Omental fat pad (tissue), 4 donors: ENCODE data around the gene SIAH1. TPM values are rescaled to one million over a fixed set of nuclear protein-coding genes. Genes with fewer than 3 reads are reported as not detected.
"Not testable (repeated sequence)": the region's sequence is repeated elsewhere in the genome, so short reads cannot be mapped to it uniquely, and the experiment has no call there.

Experiments
- ATAC-seq: fragments of 150-250 bp; one replicate; pipeline ENCODE4 v1.9.1; 2016; ENCODE audit warnings: mild to moderate bottlenecking, moderate library complexity; ENCODE audit not compliant: low FRiP score
- DNase-seq: peaks from one replicate; pipeline ENCODE4 v3.0.0-alpha.2; 2019; ENCODE audit warnings: low spot score
- CTCF ChIP-seq, 3 donors: fragments of 450-650 bp; IDR thresholded peaks; one replicate each; pipeline ENCODE4 v1.5.1; 2016 to 2017; ENCODE audit warnings: antibody characterized with exemption in 3 of 3, mild to moderate bottlenecking in 3 of 3, moderate library complexity in 2 of 3
- total RNA-seq, 4 donors: library from RNA; depleted of rRNA; stranded (reverse); fragments of >200 nt; gene quantifications; one replicate each; pipeline ENCODE4 v1.1.0, GENCODE V29; 2016

Gene SIAH1
- total RNA-seq, 4 donors from 2014 or later, result 30.7 to 42.7 (median 39.6) TPM

- no peak for TF ChIP-seq CTCF (IDR thresholded peaks at IDR 0.05)
- no peak for ATAC-seq
- DNase-seq, result no peak
Measured at GRCh38 chr16:48408688-48409087, 23.5 kb upstream of the SIAH1 start.

DNA sequence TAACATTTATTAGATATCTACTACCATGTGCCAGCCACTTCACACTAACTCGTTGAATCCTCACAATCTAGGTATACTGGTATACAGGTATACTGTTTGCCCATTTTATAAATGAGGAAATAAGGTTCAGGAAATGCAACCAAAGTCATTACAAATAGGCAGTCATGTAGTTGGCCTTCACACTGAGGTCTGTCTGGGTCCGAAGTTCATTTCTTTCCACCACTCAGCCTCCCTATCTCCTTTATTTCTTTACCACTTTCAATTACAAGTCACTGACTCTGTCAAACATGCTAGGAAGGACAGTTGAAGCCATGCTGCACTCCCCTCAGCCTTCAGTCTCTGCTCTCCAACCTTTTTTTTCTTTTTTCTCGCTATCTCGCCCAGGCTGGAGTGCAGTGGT lies 20.7 kb upstream of the SIAH1 start:
- TF ChIP-seq CTCF (IDR thresholded peaks at IDR 0.05), result no peak
- no peak for DNase-seq
- ATAC-seq, result no peak

DNA sequence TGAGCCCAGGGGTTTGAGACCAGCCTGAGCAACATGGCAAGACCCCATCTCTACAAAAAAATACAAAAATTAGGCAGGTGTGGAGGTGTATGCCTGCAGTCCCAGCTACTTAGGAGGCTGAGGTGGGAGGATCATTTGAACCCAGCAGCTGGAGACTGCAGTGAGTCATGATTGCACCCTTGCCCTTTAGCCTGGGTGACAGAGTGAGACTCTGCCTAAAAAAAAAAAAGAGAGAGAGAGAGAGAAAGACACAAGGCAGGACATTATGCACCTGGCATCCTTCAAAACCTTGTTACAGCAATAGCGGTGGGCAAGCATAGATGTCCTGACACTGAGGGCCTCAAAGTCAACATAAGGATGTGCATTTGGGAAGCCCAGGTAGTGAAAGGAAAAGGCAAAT lies 19.9 kb upstream of the SIAH1 start:
- TF ChIP-seq CTCF (IDR thresholded peaks at IDR 0.05), result no peak
- ATAC-seq (no peak), DNase-seq (no peak)

GRCh38 chr16:48402547-48402946 lies 17.3 kb upstream of the SIAH1 start:
- not testable (repeated sequence) for DNase-seq, ATAC-seq

GRCh38 chr16:48395375-48395774 lies 10.2 kb upstream of the SIAH1 start:
- TF ChIP-seq CTCF (IDR thresholded peaks at IDR 0.05), result no peak
- ATAC-seq (no peak), DNase-seq (no peak)

- no peak for DNase-seq
- ATAC-seq, result no peak
- TF ChIP-seq CTCF (IDR thresholded peaks at IDR 0.05), result no peak
Measured at GRCh38 chr16:48394355-48394703, 9.1 kb upstream of the SIAH1 start.

DNA sequence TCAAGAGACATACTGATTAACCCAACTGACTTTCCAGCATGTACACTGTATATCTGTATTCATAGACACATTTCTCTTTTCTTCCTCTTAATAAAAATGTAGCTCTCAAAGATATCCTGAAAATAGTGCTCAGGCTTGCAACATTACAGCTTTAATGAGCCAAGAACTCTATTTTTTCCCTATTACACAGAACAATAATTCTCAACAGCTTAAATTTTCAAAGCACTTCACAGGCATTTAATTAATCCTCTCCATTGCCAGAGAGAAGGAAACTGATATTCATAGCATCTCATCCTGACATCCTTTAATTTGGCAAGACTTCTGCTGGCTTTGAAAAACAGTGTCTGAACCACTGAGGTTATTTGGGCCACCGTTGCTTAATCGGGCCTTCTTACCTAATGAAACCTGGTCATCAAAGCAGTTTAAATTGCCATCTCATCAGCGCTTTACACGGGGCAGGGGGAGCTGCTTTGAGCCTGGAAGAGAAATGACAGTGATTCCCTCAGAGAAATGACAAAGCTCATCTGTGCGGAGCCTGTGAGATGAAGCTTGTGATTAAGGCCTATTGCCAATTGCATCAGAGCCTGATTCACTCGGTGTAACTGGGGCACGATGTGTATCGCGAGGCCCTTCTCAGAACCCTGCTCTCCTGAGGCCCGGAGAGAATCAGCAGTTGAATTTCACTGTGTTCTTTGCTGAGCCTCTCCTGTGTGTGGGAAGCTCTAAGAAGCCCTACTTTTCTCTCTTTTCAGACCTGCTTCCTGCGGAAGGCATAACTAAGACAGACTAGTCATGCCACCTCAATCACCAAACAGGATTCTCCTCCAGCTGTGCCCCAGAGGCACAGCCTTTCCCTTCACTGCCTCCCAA lies 8.5 kb upstream of the SIAH1 start:
- TF ChIP-seq CTCF (IDR thresholded peaks at IDR 0.05), result no peak
- DNase-seq, result no peak
- peak; percentile 63 for ATAC-seq
